ENCODE measurements around the gene SLBP. TPM values are rescaled to one million over a fixed set of nuclear protein-coding genes. Genes with fewer than 3 reads are reported as not detected.

The SLBP gene
- total RNA-seq, 1 donor from 2014 or later = 40.2 TPM

GRCh38 chr4:1652088-1652487 lies 60.0 kb downstream of the SLBP start:
- Mint-ChIP-seq H3K4me1 (ENCODE audit: unreplicated experiment) (no peaks in the 10 kb centered on the region), H3K27me3 (no peaks in the 10 kb centered on the region), H3K9me3 (no peaks in the 10 kb centered on the region), H3K27ac (no peak overlapping the region), H3K4me3 (no peak overlapping the region), H3K36me3 (no peaks in the 10 kb centered on the region)
- DNase-seq (ENCODE audit: extremely low spot score, unreplicated experiment) = no peak
- TF ChIP-seq CTCF (conservative IDR thresholded peaks at IDR 0.05) = no peak

GRCh38 chr4:1651609-1652008 lies 60.5 kb downstream of the SLBP start:
- H3K36me3 Mint-ChIP-seq = no peaks in the 10 kb centered on the region
- no peak overlapping the region for H3K27ac Mint-ChIP-seq
- H3K9me3 Mint-ChIP-seq = no peaks in the 10 kb centered on the region
- H3K4me3 Mint-ChIP-seq = no peak overlapping the region
- no peak for TF ChIP-seq CTCF (conservative IDR thresholded peaks at IDR 0.05)
- H3K4me1 Mint-ChIP-seq (ENCODE audit: unreplicated experiment) = no peaks in the 10 kb centered on the region
- H3K27me3 Mint-ChIP-seq = no peaks in the 10 kb centered on the region
- no peak for DNase-seq (ENCODE audit: extremely low spot score, unreplicated experiment)

- no peaks in the 10 kb centered on the region for H3K9me3 Mint-ChIP-seq
- no peak overlapping the region for H3K27ac Mint-ChIP-seq
- no peak for DNase-seq (ENCODE audit: extremely low spot score, unreplicated experiment)
- no peak for TF ChIP-seq CTCF (conservative IDR thresholded peaks at IDR 0.05)
- no peak overlapping the region for H3K4me3 Mint-ChIP-seq
- peaks cover 9% of the 10 kb centered on the region for H3K4me1 Mint-ChIP-seq (ENCODE audit: unreplicated experiment)
- H3K27me3 Mint-ChIP-seq = no peaks in the 10 kb centered on the region
- H3K36me3 Mint-ChIP-seq = no peaks in the 10 kb centered on the region
These were observed 63.2 kb downstream of the SLBP start for GRCh38 chr4:1648962-1649361.

- no peak for DNase-seq (ENCODE audit: extremely low spot score, unreplicated experiment)
- H3K27ac Mint-ChIP-seq = no peak overlapping the region
- no peaks in the 10 kb centered on the region for H3K27me3 Mint-ChIP-seq
- no peak for TF ChIP-seq CTCF (conservative IDR thresholded peaks at IDR 0.05)
- H3K4me1 Mint-ChIP-seq (ENCODE audit: unreplicated experiment) = peaks cover 9% of the 10 kb centered on the region
- H3K9me3 Mint-ChIP-seq = no peaks in the 10 kb centered on the region
- no peaks in the 10 kb centered on the region for H3K36me3 Mint-ChIP-seq
- H3K4me3 Mint-ChIP-seq = no peak overlapping the region
These were observed 64.7 kb downstream of the SLBP start for GRCh38 chr4:1647432-1647831.

GRCh38 chr4:1646690-1647089 lies 65.4 kb downstream of the SLBP start:
- no peak overlapping the region for H3K4me3 Mint-ChIP-seq
- H3K9me3 Mint-ChIP-seq = no peaks in the 10 kb centered on the region
- no peak for DNase-seq (ENCODE audit: extremely low spot score, unreplicated experiment)
- no peaks in the 10 kb centered on the region for H3K36me3 Mint-ChIP-seq
- no peak for TF ChIP-seq CTCF (conservative IDR thresholded peaks at IDR 0.05)
- no peak overlapping the region for H3K27ac Mint-ChIP-seq
- H3K4me1 Mint-ChIP-seq (ENCODE audit: unreplicated experiment) = peaks cover 9% of the 10 kb centered on the region
- no peaks in the 10 kb centered on the region for H3K27me3 Mint-ChIP-seq
